Ecto neural progenitor cell (in vitro differentiated cells): ENCODE data around the gene SH2D2A.

ENCODE experiments used
- DNase-seq: peaks from one replicate; pipeline ENCODE4 v3.0.0-alpha.2; 2018; ENCODE audit warnings: low spot score

Gene SH2D2A

DNA sequence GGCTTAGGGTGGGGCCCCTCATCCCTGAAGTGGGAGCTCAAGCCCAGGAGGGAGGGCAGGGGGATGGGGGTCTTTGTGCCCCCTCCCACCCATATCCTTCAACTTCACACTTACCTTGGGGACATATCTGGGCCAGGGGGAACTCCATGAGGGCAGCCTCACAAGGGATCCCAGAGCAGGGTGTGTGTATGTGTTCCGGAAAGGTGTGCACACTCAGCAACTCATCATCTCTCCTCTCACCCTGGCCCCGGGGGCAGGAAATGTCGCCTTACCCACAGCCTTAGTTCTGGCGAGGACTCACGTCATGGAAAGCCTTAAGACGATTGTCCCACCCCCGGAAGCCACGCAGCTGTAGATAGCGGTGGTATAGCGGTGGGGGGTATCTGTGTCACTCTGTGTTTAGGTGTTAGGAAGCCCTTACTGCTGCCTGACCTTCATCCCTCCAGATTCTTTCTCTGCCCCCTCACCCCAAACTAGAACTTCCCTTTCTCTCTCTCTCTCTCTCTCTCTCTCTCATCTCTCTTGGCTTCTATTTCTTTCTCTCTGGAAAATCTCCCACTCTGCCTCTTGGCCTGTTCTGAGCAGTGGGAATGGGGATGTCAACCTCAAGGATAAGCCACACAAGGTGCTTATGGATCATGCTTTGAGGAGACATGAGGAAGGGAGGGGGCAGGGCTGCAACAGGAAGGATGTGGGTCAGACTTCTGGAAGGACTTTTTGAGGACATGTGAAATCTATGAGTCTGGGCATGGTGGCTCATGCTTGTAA is at the start of gene SH2D2A:
Gene SH2D2A, minus strand, starts transcription at position 288 of the 768 bp plus-strand sequence. Its CDS starts 140 bp downstream, at position 148.
- no peak for DNase-seq

DNA sequence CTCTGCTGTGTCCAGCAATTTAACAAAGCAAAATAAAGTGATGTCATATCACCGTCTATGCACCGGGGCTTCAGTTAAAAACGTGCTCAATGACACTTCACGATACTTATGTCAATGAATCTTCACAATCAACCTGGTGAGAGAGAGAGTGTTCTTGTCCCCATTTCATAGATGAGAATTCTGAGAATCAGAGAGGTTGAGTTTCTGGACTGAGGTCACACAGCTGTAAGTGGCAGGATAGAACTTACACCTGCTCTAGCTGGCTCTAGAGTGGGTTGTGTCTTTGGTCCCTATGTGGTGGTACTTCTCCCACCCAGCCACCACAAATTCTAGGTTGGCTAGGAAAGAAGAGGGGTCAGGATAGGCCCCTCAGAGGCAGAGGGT is 49.2 kb upstream of the SH2D2A start:
- DNase-seq = no peak

DNA sequence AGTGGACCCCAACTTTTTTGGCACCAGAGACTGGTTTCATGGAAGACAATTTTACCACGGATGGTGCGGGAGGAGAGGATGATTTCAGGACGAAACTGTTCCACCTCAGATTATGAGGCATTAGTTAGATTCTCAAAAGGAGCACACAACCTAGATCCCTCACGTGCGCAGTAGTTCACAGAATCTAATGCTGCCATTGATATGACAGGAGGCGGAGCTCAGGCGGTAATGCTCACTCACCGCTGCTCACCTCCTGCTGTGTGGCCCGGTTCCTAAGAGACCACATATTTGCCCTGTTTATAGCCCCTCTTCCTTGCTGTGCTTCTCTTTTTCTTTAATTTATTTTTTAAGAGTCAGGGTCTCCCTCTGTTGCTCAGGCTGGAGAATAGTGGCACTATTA is 48.6 kb upstream of the SH2D2A start:
- no peak for DNase-seq

DNA sequence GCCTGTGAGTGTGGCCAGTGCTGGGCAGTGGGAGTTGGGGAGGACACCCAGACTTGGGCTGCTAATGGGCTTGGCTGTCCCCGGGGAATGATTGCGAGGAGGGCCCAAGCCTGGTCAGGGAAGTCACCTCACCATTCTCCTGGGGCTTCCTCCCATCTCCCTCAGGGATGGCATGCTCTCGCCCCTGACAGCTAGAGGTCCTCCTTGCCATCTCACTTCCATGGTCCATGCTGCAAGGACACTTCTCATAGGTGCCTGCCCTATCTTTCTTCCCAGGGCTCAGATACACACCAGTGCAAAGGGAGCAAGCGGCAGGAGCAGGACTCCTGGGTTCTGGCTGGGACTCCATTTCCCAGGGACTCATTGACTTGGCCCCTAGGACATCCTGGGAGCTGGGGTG is 48.1 kb upstream of the SH2D2A start:
- no peak for DNase-seq

DNA sequence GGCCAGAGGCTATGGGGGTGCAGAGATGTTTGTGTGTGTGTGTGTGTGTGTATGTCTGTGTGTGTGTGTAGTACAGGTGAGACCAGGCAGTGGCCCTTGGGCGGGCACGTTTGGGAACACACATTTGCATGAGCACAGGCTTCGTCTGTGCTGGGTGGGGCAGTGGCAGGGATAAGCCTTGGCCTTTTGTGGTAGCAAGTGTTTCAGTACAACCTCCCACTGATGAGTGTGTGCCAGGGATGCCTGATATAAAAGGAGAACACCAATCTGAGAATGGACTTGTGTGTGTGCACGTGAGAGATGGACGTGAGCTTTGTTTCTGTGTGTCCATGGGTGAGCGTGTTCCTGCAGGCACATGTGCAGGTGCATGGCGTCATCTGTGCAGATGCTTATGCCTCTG is 47.0 kb upstream of the SH2D2A start:
- DNase-seq = no peak

DNA sequence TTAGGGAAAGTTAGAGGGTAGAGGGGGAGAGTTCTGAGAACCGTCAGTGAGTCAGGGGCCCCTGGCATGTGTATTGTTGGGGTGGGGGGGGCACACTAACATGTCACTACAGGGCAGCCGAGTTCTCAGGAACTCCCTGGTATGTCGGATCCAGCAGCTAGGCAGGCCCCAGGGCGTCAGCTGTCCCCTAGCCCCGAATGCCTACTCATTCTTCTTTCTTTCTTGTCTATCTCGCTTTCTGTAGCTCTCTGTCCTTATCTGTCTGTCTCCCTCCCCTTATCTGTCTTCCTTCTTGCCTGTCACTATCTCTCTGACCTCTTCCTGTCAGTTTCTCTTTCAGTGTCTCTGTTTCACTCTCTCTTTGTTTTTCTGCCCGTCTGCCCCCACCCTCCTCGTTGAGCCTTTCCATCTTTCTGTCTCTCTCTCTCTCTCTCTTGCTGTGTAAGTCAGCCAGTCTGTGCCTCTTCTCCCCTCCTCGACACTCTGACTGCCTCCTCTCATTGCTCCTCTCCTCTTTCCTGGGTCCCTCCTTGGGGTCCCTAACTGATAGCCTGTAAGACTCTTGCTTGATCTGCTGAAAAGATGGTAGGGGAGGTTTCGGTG is 46.5 kb upstream of the SH2D2A start:
- DNase-seq = no peak

DNA sequence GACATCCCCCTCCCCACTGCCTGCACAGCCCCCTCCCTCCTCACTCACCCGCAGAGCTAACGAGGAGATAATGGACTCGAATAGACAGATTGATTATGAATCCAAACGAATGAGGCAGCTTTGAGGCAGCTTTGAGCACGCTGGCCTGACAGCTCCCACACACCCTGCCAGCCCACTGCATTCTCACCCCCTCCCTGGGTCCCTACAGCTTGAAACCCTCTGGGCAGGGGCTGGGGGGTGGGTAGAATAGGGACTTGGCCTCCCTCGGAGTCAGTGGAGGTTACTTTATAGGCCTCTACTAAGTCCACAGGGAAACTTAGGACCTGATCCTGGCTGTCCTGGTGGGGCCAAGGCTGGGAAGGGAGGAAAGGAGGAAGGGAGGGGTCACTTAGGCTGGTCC is 45.9 kb upstream of the SH2D2A start:
- DNase-seq = no peak

DNA sequence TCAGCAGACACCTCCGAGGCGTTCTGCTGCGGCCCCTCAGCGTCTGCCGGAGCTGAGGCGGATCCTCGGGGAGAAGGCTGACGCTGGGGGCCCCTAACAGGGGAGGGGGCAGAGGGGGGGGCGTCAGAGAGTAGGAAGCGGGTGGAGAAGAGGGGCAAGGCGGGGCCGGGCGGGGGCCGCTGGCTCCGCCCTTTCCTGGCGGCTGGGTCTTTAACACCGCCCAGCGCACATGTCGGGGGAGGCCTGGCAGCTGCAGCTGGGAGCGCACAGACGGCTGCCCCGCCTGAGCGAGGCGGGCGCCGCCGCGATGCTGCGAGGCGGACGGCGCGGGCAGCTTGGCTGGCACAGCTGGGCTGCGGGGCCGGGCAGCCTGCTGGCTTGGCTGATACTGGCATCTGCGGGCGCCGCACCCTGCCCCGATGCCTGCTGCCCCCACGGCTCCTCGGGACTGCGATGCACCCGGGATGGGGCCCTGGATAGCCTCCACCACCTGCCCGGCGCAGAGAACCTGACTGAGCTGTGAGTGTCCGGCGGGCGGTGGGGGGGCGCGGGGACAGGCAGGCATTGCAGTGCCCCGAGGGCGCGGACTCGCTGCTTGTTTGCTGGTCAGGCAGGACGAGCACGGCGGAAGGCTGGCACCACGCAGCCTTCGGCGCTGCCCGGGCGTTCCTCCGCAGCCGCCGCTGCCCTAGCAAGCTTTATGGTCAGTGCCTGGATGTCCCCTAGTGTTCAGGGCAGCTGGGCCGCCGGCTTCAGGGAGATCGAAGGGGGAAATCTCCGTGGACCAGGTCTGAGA is 44.2 kb upstream of the SH2D2A start, which contains the start of gene NTRK1:
Gene NTRK1, plus strand, starts transcription at position 238 of the 796 bp plus-strand sequence. Its CDS starts 70 bp downstream, at position 308.
- DNase-seq = peak; percentile 71

DNA sequence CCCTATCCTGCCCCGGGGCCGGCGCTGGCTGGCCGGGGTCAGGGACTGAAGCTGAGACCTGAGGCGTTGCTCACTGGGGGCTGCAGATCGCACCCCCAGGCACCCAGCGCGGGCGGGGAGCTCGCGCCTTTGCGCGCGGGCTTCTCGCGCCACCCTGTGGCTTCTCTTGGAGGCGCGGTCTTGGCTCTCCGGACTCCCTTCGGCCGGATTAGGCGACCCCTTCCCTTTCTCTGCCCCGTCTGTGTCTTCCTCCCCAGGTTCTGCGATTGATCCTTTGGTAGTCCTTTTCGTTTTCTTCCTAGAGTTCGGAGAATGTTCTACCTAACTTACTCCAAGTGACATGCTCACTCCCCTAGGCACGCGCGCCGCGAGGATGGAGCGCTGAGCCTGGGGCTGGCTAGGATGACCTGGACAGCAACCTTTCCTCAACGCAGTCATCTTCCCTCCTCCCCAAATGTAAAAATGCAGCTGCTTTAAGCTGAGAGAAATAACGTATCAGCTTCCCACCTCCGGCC is 43.5 kb upstream of the SH2D2A start:
- DNase-seq = peak; percentile 85

DNA sequence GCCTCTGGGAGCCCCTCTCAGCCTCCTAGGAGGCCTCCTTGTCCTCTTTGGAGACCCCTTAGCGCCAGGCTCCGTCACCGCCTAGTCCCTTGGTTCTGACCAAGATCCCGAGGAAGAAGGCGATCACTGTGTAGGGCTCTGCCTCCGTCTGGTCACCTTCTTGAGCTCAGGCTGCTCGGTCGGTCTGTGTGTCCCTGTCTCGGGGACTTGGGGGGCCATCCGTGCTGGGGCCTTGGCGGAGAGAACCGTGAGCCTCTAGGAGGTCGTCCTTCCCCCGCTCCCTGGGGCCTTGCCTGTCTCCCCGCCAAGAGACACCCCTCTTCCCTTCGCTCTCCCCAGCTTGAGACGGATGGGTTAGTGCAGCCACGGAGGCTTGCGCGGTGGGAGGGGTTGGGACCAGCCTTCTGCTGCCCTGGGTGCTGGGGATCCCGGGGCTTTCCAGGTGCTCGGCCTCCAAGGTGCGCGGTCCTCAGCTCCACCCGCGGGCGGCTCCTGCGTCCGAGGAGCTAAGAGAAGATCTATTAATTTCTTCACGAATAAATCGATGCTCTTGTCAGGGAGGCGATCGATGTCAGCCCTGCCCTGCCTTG is 43.0 kb upstream of the SH2D2A start:
- DNase-seq = peak; percentile 66

DNA sequence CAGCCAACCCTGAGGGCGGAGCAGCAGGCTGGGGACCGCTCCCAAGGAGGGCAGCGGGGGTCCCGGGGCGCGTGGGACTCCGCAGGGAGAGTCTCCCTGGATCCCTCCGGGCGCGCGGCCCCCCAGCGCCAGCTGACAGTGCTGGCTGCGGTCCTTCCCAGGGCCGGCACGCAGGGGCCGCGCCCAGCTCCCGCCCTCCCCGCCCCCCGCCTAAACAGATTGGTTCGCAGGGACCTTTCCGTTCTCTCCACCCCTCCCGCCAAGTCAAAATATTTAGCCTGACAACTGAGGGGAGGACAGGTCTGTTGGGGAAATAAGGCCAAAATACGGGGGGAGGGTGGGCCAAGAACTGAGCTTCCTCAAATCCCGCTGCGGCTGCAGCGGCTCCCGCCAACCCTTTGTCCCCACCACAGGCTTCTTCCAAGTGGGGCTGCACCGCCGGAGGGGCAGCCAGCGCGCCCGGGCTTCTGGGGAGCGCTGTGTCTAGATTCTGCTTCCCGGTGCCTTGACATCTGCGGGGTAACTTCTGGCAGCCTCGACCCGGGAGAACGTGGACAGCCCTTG is 42.4 kb upstream of the SH2D2A start, which contains the start of gene INSRR:
Gene INSRR, minus strand, starts transcription at position 159 of the 564 bp plus-strand sequence. CDS start 496 bp downstream, outside the sequence.
- DNase-seq = peak; percentile 61

DNA sequence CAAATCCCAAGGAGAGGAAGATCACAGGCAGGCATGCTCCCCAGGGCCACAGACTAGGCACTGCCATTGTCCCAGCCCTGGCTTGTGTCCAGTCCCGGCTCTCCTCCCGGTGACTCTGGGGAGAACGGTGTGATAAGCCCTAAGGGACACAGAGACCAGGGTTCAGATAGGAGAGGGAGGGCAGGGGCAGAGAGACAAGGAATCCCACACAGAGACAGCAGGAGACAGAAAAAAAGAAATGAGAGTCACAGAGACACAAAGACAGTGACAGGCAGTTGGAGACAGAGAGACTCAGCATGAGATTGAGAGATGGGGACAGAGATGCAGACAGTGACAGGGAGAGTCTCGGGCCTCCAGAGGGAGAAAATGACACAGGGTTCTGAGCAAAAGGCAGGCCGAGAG is 41.9 kb upstream of the SH2D2A start:
- no peak for DNase-seq

DNA sequence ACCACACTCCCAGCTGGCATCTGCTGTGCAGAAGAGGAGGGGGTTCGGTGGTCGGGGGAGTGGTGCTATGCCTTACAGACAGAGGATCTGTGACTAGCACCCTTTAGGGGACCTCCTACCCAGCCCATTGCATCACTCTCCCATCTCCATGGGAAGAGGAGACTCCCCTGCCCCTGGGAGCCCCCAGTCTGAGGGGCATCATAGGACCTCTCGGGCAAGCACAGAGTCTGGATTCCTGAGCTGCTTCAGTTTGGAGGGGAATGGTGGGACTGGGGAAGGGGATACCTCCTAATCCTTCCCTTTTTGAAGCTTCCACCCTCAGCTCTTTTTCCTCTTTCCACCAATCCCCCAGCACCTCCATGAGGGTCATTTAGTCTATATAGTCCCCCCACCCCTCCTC is 40.9 kb upstream of the SH2D2A start:
- no peak for DNase-seq

DNA sequence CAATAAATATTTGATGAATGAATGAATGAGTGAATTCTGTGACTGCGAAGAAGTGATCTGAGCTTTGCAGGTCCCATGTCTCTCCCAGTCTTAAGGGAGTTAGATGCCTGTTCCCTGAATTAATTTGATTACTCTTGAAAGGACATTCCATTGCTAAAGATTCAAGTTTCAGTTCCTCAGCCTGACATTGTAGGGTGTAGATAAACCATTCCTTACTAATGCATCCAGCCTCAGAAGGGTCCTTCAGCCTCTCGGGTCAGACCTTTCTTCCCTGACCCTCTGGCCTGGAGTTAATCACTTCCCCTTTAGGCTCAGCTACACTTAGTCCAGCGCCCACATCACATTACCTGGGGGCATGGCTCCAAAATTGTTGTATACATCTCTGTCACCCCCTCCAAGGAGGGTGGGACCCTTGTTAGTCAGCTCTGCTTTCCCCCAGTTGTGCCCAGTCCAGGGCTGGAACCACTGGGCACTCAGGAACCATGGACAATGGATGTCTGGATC is 39.7 kb upstream of the SH2D2A start:
- no peak for DNase-seq

DNA sequence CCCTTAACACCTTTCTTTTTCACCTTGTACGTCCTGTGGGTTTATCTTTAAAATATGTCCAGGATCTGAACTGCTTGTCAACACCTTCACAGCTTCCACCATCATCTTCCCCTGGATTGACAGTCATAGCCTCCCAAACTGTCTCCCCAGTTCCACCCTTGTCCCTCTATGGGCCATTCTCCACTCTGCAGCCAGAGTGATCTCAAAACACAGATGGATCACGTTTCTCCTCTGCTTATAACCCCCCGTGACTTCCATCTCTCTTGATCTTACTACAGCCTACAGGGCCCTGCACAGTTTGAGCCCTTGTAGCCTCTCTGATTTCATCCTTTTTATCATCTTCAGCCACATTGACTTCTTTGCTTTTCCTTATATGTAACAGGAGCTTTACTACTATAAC is 38.0 kb upstream of the SH2D2A start:
- no peak for DNase-seq

DNA sequence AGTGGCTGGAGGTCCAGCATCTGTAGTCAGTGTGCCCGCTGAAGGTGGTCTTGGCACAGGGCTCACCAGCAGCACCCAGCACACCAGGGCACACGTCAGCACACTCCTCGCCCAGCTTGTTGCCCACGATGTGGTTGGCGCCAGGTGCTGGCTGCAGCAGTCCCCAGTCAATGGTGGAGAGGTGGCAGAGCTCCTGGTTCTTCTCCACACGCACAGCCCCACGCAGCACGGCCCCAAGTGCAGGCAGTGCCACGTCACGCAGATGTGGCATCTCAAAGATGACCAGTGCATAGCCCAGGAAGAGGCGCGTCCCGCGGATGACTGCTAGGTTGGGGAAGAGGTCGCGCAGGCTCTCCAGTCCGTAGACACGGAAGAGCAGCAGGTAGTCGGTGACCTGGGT is 37.1 kb upstream of the SH2D2A start:
- DNase-seq = no peak

DNA sequence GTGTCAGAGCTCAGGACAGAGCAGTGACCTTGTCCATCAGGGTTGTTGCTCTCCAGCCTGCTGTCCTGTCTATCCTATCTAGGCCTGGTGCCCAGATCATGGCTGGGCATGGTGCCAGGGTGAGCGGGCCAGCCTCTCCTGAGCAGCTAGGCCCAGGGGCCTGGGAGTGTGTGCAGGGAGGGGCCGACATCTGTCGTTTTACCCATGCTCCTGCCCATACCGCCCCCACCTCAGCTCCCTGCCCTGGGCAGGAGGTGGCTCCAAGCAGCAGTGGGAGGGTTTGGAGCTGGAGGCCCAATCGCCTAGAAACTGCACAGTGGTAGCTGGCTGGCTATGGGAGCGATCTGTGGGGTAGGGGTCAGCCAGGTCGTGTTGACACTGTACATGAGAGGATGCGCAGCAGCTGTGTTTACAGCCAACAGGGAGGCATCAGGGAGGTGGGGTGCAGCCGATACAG is 35.8 kb upstream of the SH2D2A start:
- no peak for DNase-seq

DNA sequence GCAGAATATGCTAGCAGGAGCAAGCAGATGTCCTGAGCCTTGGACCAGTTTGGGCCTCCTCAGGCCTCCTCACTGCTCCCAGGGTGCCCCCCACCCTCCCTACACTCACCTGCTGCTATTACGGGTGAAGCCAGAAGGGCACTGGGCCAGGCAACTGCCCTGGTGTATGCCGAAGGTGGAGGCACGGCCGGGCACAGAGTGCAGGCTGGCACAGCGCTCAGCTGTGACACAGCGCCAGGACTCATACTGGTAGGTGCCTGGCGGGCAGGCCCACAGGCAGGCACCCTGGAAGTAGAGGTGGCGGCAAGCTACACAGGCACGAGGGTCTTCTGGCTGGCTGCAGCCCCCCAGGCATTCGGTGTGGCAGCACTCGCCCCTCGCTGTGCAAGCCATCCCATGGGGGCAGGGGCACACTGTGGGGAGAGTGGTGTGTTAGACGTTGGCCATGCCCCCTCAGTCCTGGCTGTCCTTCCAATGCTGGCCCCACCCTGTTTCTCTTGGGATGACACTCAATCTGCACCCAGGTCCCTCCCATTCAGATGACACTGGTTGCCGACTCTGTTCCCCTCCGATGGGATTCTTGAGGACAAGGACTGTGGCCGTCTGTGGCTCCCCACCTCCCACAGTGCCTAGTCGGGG is 35.2 kb upstream of the SH2D2A start:
- DNase-seq = no peak

DNA sequence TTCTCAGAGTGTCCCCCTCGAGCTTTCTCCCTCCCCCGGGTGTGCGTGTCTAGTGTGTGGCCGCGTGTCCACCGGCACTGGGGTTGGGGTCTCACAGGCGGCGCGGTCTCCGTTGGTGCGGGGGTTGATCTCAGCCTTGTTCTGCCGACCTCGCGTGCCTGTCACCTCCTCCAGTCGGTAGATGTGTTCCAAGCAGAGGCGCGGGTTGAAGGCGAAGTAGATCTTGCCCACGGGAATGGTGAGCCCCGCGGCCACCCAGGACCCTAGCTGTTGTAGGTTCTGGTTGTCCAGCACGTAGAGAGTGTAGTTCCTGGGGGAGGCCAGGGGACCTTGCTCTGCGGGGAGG is 32.5 kb upstream of the SH2D2A start:
- no peak for DNase-seq

DNA sequence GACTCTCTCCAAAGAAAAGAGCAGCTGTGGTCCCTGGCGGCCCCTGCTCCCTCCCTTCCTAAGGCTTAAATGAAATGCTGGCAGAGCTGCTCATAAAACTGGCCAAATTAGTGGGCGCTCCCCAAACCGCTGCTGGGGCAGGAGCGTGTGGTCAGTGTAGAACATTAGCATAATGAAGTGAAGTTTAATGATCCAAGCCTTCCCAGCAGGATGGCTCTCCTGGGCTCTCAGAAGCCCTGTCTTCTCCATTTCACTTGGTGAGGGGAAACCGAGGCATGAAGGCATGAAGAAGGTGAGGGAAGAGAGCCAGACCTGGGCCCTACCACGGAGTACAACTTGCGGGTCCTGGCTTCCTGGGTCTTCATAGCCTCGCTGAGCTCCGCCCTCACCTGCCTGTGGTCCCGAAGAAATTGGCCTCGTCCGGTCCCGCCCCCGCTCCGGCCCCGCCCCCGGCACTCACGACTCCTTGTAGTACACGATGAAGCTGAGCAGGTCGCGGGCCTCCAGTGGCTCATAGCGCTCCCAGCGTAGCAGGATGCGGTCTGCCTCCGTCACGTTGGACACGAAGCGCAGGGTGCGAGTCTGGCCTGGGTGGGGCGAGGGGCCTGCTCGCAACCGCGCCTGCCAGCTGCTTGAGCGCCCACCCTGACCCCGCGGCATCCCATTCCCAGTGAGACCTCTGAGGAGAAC is 32.0 kb upstream of the SH2D2A start:
- no peak for DNase-seq
